Neural progenitor cell (in vitro differentiated cells): ENCODE results near the gene GABBR2. TPM values are rescaled to one million over a fixed set of nuclear protein-coding genes. Genes with fewer than 3 reads are reported as not detected.

Experiments
- DNase-seq: peaks from one replicate; pipeline ENCODE4 v3.0.0-alpha.2; 2016; ENCODE audit warnings: low spot score
- H2AFZ ChIP-seq: fragments of 200-600 bp; sonication (generic); replicated peaks from 2 replicates; pipeline ENCODE4 v1.6.1; 2016; ENCODE audit warnings: antibody characterized with exemption
- H3F3A ChIP-seq: fragments of 200-600 bp; sonication (generic); 2 replicates; pipeline ENCODE4 v1.6.1; 2016; ENCODE audit warnings: antibody characterized with exemption, low read depth
- H3K27ac ChIP-seq: fragments of 200-600 bp; sonication (generic); 2 replicates; pipeline ENCODE4 v1.5.1; 2016; ENCODE audit warnings: mild to moderate bottlenecking
- H3K27me3 ChIP-seq: fragments of 200-600 bp; sonication (generic); 2 replicates; pipeline ENCODE4 v1.6.1; 2016; ENCODE audit warnings: mild to moderate bottlenecking, moderate library complexity
- H3K36me3 ChIP-seq: fragments of 200-600 bp; sonication (generic); 2 replicates; pipeline ENCODE4 v1.5.1; 2016
- H3K4me1 ChIP-seq: fragments of 200-600 bp; sonication (generic); 2 replicates; pipeline ENCODE4 v1.6.1; 2016; ENCODE audit warnings: mixed run types
- H3K4me2 ChIP-seq: fragments of 200-600 bp; sonication (generic); 2 replicates; pipeline ENCODE4 v1.6.1; 2016
- H3K4me3 ChIP-seq: fragments of 200-600 bp; sonication (generic); 2 replicates; pipeline ENCODE4 v1.5.1; 2016
- H3K79me2 ChIP-seq: fragments of 200-600 bp; sonication (generic); 2 replicates; pipeline ENCODE4 v1.6.1; 2016; ENCODE audit warnings: low read depth
- H3K9ac ChIP-seq: fragments of 200-600 bp; sonication (generic); 2 replicates; pipeline ENCODE4 v1.6.1; 2016
- H3K9me3 ChIP-seq: fragments of 200-600 bp; sonication (generic); 2 replicates; pipeline ENCODE4 v1.5.1; 2016; ENCODE audit warnings: low read depth
- H4K20me1 ChIP-seq: fragments of 200-600 bp; sonication (generic); 2 replicates; pipeline ENCODE4 v1.6.1; 2016; ENCODE audit warnings: low read depth
- H3K27ac Mint-ChIP-seq: 3 replicates; pipeline ENCODE4 v1.8.0; 2021; ENCODE audit warnings: mixed read lengths
- H3K27me3 Mint-ChIP-seq: 2 replicates; pipeline ENCODE4 v1.8.0; 2022; ENCODE audit warnings: low read depth, mild to moderate bottlenecking, inconsistent platforms, moderate library complexity, mixed read lengths; ENCODE audit not compliant: insufficient read depth
- H3K36me3 Mint-ChIP-seq: 3 replicates; pipeline ENCODE4 v1.8.0; 2021; ENCODE audit warnings: mixed read lengths
- H3K4me1 Mint-ChIP-seq: 3 replicates; pipeline ENCODE4 v1.8.0; 2021; ENCODE audit warnings: mixed read lengths
- H3K4me3 Mint-ChIP-seq: 3 replicates; pipeline ENCODE4 v1.8.0; 2021; ENCODE audit warnings: mild to moderate bottlenecking, moderate library complexity, mixed read lengths
- H3K9me3 Mint-ChIP-seq: 3 replicates; pipeline ENCODE4 v1.8.0; 2020; ENCODE audit warnings: mixed read lengths
- EZH2 ChIP-seq: fragments of 200-600 bp; sonication (generic); IDR thresholded peaks from 2 replicates; pipeline ENCODE4 v1.6.1; 2017; ENCODE audit warnings: antibody characterized with exemption, mild to moderate bottlenecking, moderate library complexity
- EZH2phosphoT487 ChIP-seq: fragments of 200-600 bp; sonication (generic); IDR thresholded peaks from 2 replicates; pipeline ENCODE4 v1.6.1; 2017; ENCODE audit warnings: antibody characterized with exemption
- total RNA-seq: library from RNA; depleted of rRNA; stranded (reverse); fragments of >200 nt; gene quantifications from 2 replicates; pipeline ENCODE4 v1.2.3, GENCODE V29; 2015; ENCODE audit warnings: low replicate concordance
- TF ChIP-seq, protein P1 (sequence below): fragments of 200-600 bp; sonication (generic); IDR thresholded peaks from 2 replicates; pipeline ENCODE4 v1.5.1; 2017; ENCODE audit warnings: antibody characterized with exemption, mild to moderate bottlenecking

GABBR2 gene
- total RNA-seq, 1 donor from 2014 or later, result not detected

DNA sequence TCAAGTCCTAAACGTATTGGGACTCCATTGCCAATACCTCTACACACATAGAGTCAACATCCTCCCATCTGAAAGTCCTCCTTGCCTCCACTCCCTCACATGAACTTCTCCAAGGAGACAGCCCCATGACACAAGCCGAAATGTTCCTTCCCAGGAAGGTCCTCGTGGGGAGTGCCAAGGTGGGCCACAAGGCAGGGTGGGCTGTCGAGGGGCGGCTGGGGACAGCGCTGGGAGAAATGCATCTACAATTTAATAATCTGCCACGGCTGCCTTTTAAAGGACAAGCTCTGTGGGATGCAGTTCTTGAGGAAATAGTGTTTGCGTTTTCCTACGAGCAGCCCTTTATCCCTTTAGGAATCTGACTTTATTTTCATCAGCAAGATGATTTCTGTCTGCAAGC lies 138.7 kb downstream of the GABBR2 start:
- no peaks in the 10 kb centered on the region for H3K36me3 ChIP-seq
- H3K9me3 ChIP-seq, result no peaks in the 10 kb centered on the region
- H3K9ac ChIP-seq, result no peak overlapping the region
- H3K27me3 Mint-ChIP-seq, result peaks cover 5% of the 10 kb centered on the region
- TF ChIP-seq EZH2phosphoT487, result no peak
- TF ChIP-seq, protein P1, sequence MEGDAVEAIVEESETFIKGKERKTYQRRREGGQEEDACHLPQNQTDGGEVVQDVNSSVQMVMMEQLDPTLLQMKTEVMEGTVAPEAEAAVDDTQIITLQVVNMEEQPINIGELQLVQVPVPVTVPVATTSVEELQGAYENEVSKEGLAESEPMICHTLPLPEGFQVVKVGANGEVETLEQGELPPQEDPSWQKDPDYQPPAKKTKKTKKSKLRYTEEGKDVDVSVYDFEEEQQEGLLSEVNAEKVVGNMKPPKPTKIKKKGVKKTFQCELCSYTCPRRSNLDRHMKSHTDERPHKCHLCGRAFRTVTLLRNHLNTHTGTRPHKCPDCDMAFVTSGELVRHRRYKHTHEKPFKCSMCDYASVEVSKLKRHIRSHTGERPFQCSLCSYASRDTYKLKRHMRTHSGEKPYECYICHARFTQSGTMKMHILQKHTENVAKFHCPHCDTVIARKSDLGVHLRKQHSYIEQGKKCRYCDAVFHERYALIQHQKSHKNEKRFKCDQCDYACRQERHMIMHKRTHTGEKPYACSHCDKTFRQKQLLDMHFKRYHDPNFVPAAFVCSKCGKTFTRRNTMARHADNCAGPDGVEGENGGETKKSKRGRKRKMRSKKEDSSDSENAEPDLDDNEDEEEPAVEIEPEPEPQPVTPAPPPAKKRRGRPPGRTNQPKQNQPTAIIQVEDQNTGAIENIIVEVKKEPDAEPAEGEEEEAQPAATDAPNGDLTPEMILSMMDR, result no peak
- TF ChIP-seq EZH2, result no peak
- no peak for DNase-seq
- no peak overlapping the region for H3K4me3 Mint-ChIP-seq
- H3K4me2 ChIP-seq, result no peak overlapping the region
- no peaks in the 10 kb centered on the region for H3K36me3 Mint-ChIP-seq
- peaks cover 22% of the 10 kb centered on the region for H3K4me1 Mint-ChIP-seq
- H3K27ac ChIP-seq, result no peak overlapping the region
- H2AFZ ChIP-seq, result peak overlapping the region; percentile 50
- no peaks in the 10 kb centered on the region for H4K20me1 ChIP-seq
- no peaks in the 10 kb centered on the region for H3K79me2 ChIP-seq
- H3K9me3 Mint-ChIP-seq, result no peaks in the 10 kb centered on the region
- H3K27ac Mint-ChIP-seq, result no peak overlapping the region
- peaks cover 19% of the 10 kb centered on the region for H3K4me1 ChIP-seq
- H3K27me3 ChIP-seq, result no peaks in the 10 kb centered on the region
- H3K4me3 ChIP-seq, result no peak overlapping the region
- H3F3A ChIP-seq, result no peaks in the 10 kb centered on the region

DNA sequence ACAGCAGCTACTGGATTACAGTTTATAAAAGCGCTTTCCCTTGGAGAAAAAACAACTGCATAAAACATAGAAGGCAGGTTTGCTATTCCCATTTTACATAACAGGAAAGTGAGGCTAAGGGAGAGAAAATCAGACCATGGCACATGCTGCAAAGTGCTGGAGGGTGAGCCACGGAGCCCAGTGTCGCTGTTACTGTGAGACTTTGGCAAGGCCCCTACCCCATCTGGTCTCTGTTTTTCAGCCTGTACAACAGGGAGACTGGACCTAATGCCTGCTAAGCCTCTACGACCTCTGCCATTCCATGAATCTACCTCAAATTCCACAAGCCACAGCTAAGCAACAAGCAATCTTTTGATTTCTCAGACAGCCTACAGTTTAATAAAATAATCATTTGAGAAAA lies 139.2 kb downstream of the GABBR2 start:
- Histone ChIP-seq H3K9ac (no peak overlapping the region), H3F3A (no peaks in the 10 kb centered on the region), H3K9me3 (no peaks in the 10 kb centered on the region), H3K27me3 (no peaks in the 10 kb centered on the region), H3K27ac (no peak overlapping the region), H3K4me2 (no peak overlapping the region), H2AFZ (no peak overlapping the region), H3K36me3 (no peaks in the 10 kb centered on the region), H4K20me1 (no peaks in the 10 kb centered on the region), H3K4me3 (no peak overlapping the region), H3K79me2 (no peaks in the 10 kb centered on the region), H3K4me1 (peaks cover 19% of the 10 kb centered on the region)
- H3K27ac Mint-ChIP-seq, result no peak overlapping the region
- no peaks in the 10 kb centered on the region for H3K36me3 Mint-ChIP-seq
- H3K4me1 Mint-ChIP-seq, result peaks cover 22% of the 10 kb centered on the region
- peaks cover 5% of the 10 kb centered on the region for H3K27me3 Mint-ChIP-seq
- TF ChIP-seq, protein P1, result no peak
- TF ChIP-seq EZH2 (no peak), EZH2phosphoT487 (no peak)
- H3K9me3 Mint-ChIP-seq, result no peaks in the 10 kb centered on the region
- DNase-seq, result no peak
- H3K4me3 Mint-ChIP-seq, result no peak overlapping the region

DNA sequence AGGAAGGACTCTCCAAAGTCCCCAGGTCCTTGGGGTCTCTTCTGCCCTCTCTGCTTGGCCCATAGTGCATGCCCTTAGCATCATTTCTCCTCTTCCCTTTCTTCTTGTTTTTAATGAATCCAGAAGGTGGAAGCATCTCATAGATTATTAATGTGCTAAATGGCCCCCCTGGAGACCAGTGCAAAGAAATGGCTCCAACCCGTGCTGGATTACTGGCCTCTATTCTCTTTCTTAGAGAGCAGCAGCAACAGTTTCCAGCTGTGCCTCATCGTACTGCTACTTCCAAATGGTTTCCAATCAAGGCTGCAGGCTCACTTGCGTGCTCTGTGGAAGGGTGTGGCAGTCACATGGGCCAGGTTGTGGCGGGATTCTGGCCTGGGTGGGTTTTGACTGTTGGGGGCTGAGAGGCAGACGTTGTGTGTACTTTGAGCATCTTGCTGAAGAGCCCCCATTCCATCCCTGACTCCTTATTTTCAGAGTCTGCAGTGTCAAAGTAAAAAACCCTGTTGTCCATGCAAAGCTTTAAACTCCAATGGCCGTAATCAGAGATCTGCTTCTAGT lies 139.7 kb downstream of the GABBR2 start:
- Mint-ChIP-seq H3K9me3 (no peaks in the 10 kb centered on the region), H3K4me1 (peaks cover 22% of the 10 kb centered on the region), H3K4me3 (no peak overlapping the region), H3K27me3 (peaks cover 5% of the 10 kb centered on the region), H3K27ac (no peak overlapping the region), H3K36me3 (no peaks in the 10 kb centered on the region)
- no peaks in the 10 kb centered on the region for H3F3A ChIP-seq
- H3K27ac ChIP-seq, result no peak overlapping the region
- no peaks in the 10 kb centered on the region for H3K27me3 ChIP-seq
- H3K4me1 ChIP-seq, result peaks cover 19% of the 10 kb centered on the region
- no peaks in the 10 kb centered on the region for H4K20me1 ChIP-seq
- no peak overlapping the region for H3K4me2 ChIP-seq
- no peak overlapping the region for H3K9ac ChIP-seq
- H3K9me3 ChIP-seq, result no peaks in the 10 kb centered on the region
- no peaks in the 10 kb centered on the region for H3K36me3 ChIP-seq
- no peaks in the 10 kb centered on the region for H3K79me2 ChIP-seq
- no peak overlapping the region for H2AFZ ChIP-seq
- H3K4me3 ChIP-seq, result no peak overlapping the region
- peak; percentile 16 for DNase-seq
- TF ChIP-seq, protein P1, result no peak
- no peak for TF ChIP-seq EZH2
- TF ChIP-seq EZH2phosphoT487, result no peak
